K562 (cell line): ENCODE data around the gene TLE6. TPM values are rescaled to one million over a fixed set of nuclear protein-coding genes. Genes with fewer than 3 reads are reported as not detected.
A peak's percentile ranks its signal among the peaks of the same experiment; 100 is the strongest.

Experiments
- C11orf30 ChIP-seq: fragments of 450-650 bp; IDR thresholded peaks from 2 replicates; pipeline ENCODE4 v1.6.1; 2016; ENCODE audit warnings: low read depth, mild to moderate bottlenecking
- CHD1 ChIP-seq: fragments of 200-600 bp; sonication (generic); IDR thresholded peaks from one replicate; pipeline ENCODE4 v1.6.1; 2012; ENCODE audit warnings: mild to moderate bottlenecking, moderate library complexity, low read length, inconsistent platforms
- HIVEP1 ChIP-seq: fragments of 250-450 bp; sonication (Bioruptor Pico); IDR thresholded peaks from 2 replicates; pipeline ENCODE4 v1.4.0; 2020; ENCODE audit warnings: mild to moderate bottlenecking
- KHSRP ChIP-seq: fragments of 450-650 bp; IDR thresholded peaks from 2 replicates; pipeline ENCODE4 v1.6.1; 2017
- PYGO2 ChIP-seq: fragments of 450-650 bp; IDR thresholded peaks from 2 replicates; pipeline ENCODE4 v1.6.1; 2016; ENCODE audit warnings: mild to moderate bottlenecking, missing genetic modification characterization, moderate library complexity, missing compliant biosample characterization
- ZNF23 ChIP-seq: fragments of 250-450 bp; sonication (Bioruptor Pico); IDR thresholded peaks from 2 replicates; pipeline ENCODE4 v1.4.0; 2020; ENCODE audit warnings: mild to moderate bottlenecking
- polyA plus RNA-seq, 8 experiments: library from polyadenylated mRNA; depleted of rRNA in 4 of 8; stranded (reverse) in 5 of 8; unstranded in 3 of 8; fragments of >200 nt; fragmentation: Nextera tagmentation in 2 of 8; fragmentation: Illumina TruSeq in 1 of 8; extraction: Ambion mirVana in 2 of 8; extraction: Trizol in 1 of 8; gene quantifications; 2 replicates each; pipeline versions ENCODE4 v1.2.1 to v1.2.3, GENCODE V29; 2011 to 2014; ENCODE audit warnings: inconsistent platforms in 1 of 8, missing spikeins in 1 of 8
- total RNA-seq, 7 experiments: library from RNA; depleted of rRNA in 6 of 7; stranded (reverse); fragments of >200 nt in 6 of 7; fragmentation: Illumina TruSeq in 2 of 7; extraction: Trizol in 2 of 7; gene quantifications; 2 replicates each; pipeline versions ENCODE4 v1.2.1 to v1.2.3, GENCODE V29; 2011 to 2021; ENCODE audit warnings: low replicate concordance in 1 of 7
- TF ChIP-seq, protein P1 (sequence below): fragments of 450-650 bp; IDR thresholded peaks from 2 replicates; pipeline ENCODE4 v1.6.1; 2016; ENCODE audit warnings: borderline replicate concordance
- TF ChIP-seq, protein P2 (sequence below): fragments of 450-650 bp; IDR thresholded peaks from 2 replicates; pipeline ENCODE4 v1.6.1; 2016; ENCODE audit warnings: mild to moderate bottlenecking, moderate library complexity
- TF ChIP-seq, protein P3 (sequence below): sonication (generic); formaldehyde crosslinking; IDR thresholded peaks from 2 replicates; pipeline ENCODE4 v1.8.0; 2022; ENCODE audit warnings: mild to moderate bottlenecking, missing genetic modification reagents

TLE6 gene
- total and polyA plus RNA-seq, 9 of the 15 experiments (the other 6 are each of a cell fraction or from before 2014, with no cell fraction given): 1.1 to 6.1 (median 2.5) TPM

DNA sequence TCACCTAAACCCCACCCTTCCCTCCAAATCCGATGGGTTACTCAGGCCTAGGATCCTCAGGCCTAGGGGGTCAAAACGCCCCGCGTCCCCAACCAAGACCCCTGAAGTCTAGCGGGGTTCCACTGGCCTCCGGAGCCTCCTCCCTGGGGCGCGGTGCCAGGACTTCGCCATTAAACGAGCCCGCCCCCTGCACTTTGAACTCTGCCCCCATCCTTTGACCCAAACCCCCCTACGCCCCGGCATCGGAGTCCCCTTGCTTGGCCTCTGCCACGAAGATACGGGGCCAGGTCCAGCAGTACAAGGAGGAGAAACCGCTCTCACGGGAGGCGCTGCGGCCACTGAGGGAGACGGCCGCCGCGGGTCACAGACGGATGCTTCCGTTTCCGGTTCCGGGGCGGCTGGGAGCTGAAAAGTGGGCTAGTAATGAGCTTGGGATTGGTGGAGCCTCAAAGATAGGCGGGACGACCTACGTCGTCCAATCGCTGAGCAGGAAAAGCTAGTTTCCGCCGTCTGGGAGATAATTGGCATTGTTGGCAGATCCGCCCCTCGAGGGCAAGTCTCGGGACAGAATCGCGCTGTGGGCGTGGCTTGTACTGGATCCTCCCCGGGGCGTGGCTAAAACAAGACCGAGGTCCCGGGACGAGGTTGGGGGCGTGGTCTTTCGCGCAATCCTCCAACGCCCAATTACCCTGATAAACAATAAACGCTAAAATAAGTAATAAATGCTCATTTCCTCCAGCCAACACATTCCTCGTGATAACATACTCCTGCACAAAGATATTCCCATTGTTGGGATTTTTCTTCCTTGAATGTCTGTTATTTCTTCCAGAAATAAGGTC is 26.9 kb upstream of the TLE6 start (continued):
- TF ChIP-seq, protein P1, sequence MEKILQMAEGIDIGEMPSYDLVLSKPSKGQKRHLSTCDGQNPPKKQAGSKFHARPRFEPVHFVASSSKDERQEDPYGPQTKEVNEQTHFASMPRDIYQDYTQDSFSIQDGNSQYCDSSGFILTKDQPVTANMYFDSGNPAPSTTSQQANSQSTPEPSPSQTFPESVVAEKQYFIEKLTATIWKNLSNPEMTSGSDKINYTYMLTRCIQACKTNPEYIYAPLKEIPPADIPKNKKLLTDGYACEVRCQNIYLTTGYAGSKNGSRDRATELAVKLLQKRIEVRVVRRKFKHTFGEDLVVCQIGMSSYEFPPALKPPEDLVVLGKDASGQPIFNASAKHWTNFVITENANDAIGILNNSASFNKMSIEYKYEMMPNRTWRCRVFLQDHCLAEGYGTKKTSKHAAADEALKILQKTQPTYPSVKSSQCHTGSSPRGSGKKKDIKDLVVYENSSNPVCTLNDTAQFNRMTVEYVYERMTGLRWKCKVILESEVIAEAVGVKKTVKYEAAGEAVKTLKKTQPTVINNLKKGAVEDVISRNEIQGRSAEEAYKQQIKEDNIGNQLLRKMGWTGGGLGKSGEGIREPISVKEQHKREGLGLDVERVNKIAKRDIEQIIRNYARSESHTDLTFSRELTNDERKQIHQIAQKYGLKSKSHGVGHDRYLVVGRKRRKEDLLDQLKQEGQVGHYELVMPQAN: peak; percentile 82; the same call in 1 of the 2 replicates
- TF ChIP-seq HIVEP1 (CRISPR knock-in tag) (no peak), ZNF23 (CRISPR knock-in tag) (no peak), KHSRP (no peak), PYGO2 (tag) (no peak), CHD1 (peak; percentile 68), C11orf30 (peak; percentile 83)
- TF ChIP-seq, protein P2, sequence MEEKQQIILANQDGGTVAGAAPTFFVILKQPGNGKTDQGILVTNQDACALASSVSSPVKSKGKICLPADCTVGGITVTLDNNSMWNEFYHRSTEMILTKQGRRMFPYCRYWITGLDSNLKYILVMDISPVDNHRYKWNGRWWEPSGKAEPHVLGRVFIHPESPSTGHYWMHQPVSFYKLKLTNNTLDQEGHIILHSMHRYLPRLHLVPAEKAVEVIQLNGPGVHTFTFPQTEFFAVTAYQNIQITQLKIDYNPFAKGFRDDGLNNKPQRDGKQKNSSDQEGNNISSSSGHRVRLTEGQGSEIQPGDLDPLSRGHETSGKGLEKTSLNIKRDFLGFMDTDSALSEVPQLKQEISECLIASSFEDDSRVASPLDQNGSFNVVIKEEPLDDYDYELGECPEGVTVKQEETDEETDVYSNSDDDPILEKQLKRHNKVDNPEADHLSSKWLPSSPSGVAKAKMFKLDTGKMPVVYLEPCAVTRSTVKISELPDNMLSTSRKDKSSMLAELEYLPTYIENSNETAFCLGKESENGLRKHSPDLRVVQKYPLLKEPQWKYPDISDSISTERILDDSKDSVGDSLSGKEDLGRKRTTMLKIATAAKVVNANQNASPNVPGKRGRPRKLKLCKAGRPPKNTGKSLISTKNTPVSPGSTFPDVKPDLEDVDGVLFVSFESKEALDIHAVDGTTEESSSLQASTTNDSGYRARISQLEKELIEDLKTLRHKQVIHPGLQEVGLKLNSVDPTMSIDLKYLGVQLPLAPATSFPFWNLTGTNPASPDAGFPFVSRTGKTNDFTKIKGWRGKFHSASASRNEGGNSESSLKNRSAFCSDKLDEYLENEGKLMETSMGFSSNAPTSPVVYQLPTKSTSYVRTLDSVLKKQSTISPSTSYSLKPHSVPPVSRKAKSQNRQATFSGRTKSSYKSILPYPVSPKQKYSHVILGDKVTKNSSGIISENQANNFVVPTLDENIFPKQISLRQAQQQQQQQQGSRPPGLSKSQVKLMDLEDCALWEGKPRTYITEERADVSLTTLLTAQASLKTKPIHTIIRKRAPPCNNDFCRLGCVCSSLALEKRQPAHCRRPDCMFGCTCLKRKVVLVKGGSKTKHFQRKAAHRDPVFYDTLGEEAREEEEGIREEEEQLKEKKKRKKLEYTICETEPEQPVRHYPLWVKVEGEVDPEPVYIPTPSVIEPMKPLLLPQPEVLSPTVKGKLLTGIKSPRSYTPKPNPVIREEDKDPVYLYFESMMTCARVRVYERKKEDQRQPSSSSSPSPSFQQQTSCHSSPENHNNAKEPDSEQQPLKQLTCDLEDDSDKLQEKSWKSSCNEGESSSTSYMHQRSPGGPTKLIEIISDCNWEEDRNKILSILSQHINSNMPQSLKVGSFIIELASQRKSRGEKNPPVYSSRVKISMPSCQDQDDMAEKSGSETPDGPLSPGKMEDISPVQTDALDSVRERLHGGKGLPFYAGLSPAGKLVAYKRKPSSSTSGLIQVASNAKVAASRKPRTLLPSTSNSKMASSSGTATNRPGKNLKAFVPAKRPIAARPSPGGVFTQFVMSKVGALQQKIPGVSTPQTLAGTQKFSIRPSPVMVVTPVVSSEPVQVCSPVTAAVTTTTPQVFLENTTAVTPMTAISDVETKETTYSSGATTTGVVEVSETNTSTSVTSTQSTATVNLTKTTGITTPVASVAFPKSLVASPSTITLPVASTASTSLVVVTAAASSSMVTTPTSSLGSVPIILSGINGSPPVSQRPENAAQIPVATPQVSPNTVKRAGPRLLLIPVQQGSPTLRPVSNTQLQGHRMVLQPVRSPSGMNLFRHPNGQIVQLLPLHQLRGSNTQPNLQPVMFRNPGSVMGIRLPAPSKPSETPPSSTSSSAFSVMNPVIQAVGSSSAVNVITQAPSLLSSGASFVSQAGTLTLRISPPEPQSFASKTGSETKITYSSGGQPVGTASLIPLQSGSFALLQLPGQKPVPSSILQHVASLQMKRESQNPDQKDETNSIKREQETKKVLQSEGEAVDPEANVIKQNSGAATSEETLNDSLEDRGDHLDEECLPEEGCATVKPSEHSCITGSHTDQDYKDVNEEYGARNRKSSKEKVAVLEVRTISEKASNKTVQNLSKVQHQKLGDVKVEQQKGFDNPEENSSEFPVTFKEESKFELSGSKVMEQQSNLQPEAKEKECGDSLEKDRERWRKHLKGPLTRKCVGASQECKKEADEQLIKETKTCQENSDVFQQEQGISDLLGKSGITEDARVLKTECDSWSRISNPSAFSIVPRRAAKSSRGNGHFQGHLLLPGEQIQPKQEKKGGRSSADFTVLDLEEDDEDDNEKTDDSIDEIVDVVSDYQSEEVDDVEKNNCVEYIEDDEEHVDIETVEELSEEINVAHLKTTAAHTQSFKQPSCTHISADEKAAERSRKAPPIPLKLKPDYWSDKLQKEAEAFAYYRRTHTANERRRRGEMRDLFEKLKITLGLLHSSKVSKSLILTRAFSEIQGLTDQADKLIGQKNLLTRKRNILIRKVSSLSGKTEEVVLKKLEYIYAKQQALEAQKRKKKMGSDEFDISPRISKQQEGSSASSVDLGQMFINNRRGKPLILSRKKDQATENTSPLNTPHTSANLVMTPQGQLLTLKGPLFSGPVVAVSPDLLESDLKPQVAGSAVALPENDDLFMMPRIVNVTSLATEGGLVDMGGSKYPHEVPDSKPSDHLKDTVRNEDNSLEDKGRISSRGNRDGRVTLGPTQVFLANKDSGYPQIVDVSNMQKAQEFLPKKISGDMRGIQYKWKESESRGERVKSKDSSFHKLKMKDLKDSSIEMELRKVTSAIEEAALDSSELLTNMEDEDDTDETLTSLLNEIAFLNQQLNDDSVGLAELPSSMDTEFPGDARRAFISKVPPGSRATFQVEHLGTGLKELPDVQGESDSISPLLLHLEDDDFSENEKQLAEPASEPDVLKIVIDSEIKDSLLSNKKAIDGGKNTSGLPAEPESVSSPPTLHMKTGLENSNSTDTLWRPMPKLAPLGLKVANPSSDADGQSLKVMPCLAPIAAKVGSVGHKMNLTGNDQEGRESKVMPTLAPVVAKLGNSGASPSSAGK: no peak
- TF ChIP-seq, protein P3, sequence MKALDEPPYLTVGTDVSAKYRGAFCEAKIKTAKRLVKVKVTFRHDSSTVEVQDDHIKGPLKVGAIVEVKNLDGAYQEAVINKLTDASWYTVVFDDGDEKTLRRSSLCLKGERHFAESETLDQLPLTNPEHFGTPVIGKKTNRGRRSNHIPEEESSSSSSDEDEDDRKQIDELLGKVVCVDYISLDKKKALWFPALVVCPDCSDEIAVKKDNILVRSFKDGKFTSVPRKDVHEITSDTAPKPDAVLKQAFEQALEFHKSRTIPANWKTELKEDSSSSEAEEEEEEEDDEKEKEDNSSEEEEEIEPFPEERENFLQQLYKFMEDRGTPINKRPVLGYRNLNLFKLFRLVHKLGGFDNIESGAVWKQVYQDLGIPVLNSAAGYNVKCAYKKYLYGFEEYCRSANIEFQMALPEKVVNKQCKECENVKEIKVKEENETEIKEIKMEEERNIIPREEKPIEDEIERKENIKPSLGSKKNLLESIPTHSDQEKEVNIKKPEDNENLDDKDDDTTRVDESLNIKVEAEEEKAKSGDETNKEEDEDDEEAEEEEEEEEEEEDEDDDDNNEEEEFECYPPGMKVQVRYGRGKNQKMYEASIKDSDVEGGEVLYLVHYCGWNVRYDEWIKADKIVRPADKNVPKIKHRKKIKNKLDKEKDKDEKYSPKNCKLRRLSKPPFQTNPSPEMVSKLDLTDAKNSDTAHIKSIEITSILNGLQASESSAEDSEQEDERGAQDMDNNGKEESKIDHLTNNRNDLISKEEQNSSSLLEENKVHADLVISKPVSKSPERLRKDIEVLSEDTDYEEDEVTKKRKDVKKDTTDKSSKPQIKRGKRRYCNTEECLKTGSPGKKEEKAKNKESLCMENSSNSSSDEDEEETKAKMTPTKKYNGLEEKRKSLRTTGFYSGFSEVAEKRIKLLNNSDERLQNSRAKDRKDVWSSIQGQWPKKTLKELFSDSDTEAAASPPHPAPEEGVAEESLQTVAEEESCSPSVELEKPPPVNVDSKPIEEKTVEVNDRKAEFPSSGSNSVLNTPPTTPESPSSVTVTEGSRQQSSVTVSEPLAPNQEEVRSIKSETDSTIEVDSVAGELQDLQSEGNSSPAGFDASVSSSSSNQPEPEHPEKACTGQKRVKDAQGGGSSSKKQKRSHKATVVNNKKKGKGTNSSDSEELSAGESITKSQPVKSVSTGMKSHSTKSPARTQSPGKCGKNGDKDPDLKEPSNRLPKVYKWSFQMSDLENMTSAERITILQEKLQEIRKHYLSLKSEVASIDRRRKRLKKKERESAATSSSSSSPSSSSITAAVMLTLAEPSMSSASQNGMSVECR: peak; percentile 45; the same call in 1 of the 2 replicates
